Neural progenitor cell (in vitro differentiated cells): Measurements from ENCODE around the gene SDK1.

Experiments used
- CTCF ChIP-seq: fragments of 200-600 bp; sonication (generic); IDR thresholded peaks from 2 replicates; pipeline ENCODE4 v1.5.1; 2017; ENCODE audit warnings: antibody characterized with exemption, mild to moderate bottlenecking
- EZH2 ChIP-seq: fragments of 200-600 bp; sonication (generic); IDR thresholded peaks from 2 replicates; pipeline ENCODE4 v1.6.1; 2017; ENCODE audit warnings: antibody characterized with exemption, mild to moderate bottlenecking, moderate library complexity

GRCh38 chr7:3544202-3544601 lies 243.2 kb downstream of the SDK1 start:
- TF ChIP-seq CTCF = peak; percentile 63
- TF ChIP-seq EZH2 = no peak
